HCT116 (cell line): Measurements from ENCODE around the gene MEAF6. TPM values are rescaled to one million over a fixed set of nuclear protein-coding genes. Genes with fewer than 3 reads are reported as not detected.

Experiments
- ATAC-seq: fragments of 200-7000 bp; cut with Tn5 transposase; 2 replicates; pipeline ENCODE4 v1.9.1; 2020; ENCODE audit warnings: mild to moderate bottlenecking, moderate library complexity
- BruUV-seq: library from RNA; stranded (reverse); fragments of 400-500 nt; replicated peaks from 2 replicates; lab custom pipeline; 2021; lab: Mats Ljungman, UMichigan
- CTCF ChIA-PET: fragments of 300-600 bp; sonication (Branson Sonifier 250); formaldehyde crosslinking; loops from one replicate; lab custom pipeline; 2021; ENCODE audit warnings: antibody characterized with exemption; lab: Charles Lee
- POLR2A ChIA-PET: fragments of 300-600, 350-600 bp; sonication (Branson Sonifier 250); formaldehyde crosslinking; loops from one replicate; lab custom pipeline; 2021; ENCODE audit warnings: antibody characterized with exemption; lab: Charles Lee
- RAD21 ChIA-PET, 2 experiments: fragments of 300-600 bp; sonication (Branson Sonifier 250); formaldehyde crosslinking; loops; one replicate each; lab custom pipeline; 2023; ENCODE audit warnings: low total read pairs in 2 of 2; ENCODE audit not compliant: uncharacterized antibody in 2 of 2, unreplicated experiment in 2 of 2, low non-redundant PET in 1 of 2; lab: Charles Lee
- DNase-seq: peaks from one replicate; pipeline ENCODE4 v3.0.0-alpha.2; 2010; ENCODE audit warnings: low read depth, low spot score
- H2AFZ ChIP-seq: fragments of 200-600 bp; shearing (Covaris generic), sonication (generic); 2 replicates; pipeline ENCODE4 v1.6.1; 2017; ENCODE audit warnings: low read depth, mixed run types, mixed read lengths, antibody characterized with exemption, low read length; ENCODE audit not compliant: poor library complexity, severe bottlenecking
- H3K27ac ChIP-seq: 2 replicates; pipeline ENCODE4 v1.5.1; 2012; ENCODE audit warnings: low read depth, low read length
- H3K27me3 ChIP-seq: fragments of 200-600 bp; sonication (generic); 2 replicates; pipeline ENCODE4 v1.6.1; 2016; ENCODE audit warnings: mixed run types, low read length, mixed read lengths; ENCODE audit not compliant: insufficient read depth
- H3K36me3 ChIP-seq, 2 experiments: fragments of 200-500 bp in 1 of 2; fragments of 200-600 bp in 1 of 2; sonication (Bioruptor generic) in 1 of 2; sonication (generic) in 1 of 2; 2 replicates each; pipeline versions ENCODE4 v1.5.1 to v1.6.1; 2014 to 2016; ENCODE audit warnings: low read length in 2 of 2, inconsistent platforms in 1 of 2, mixed read lengths in 1 of 2, mixed run types in 1 of 2; ENCODE audit not compliant: insufficient read depth in 2 of 2, control insufficient read depth in 1 of 2
- H3K4me1 ChIP-seq, 2 experiments: fragments of 200-600 bp in 1 of 2; sonication (generic) in 1 of 2; 2 replicates each; pipeline versions ENCODE4 v1.5.1 to v1.6.1; 2012 to 2017; ENCODE audit warnings: low read length in 2 of 2, inconsistent platforms in 1 of 2, mild to moderate bottlenecking in 1 of 2, mixed read lengths in 1 of 2, mixed run types in 1 of 2, moderate library complexity in 1 of 2; ENCODE audit not compliant: insufficient read depth in 2 of 2, control insufficient read depth in 1 of 2
- H3K4me2 ChIP-seq: fragments of 200-600 bp; sonication (generic); 2 replicates; pipeline ENCODE4 v1.6.1; 2017; ENCODE audit warnings: mixed run types, low read length, mixed read lengths
- H3K4me3 ChIP-seq, 2 experiments: fragments of 200-600 bp in 1 of 2; sonication (generic) in 1 of 2; replicated peaks in 1 of 2; 2 replicates each; pipeline ENCODE4 v1.5.1; 2011 to 2016; ENCODE audit warnings: low read length in 2 of 2, control low read depth in 1 of 2, low read depth in 1 of 2, mild to moderate bottlenecking in 1 of 2, mixed read lengths in 1 of 2, mixed run types in 1 of 2
- H3K79me2 ChIP-seq: fragments of 200-600 bp; sonication (generic); 2 replicates; pipeline ENCODE4 v1.6.1; 2017; ENCODE audit warnings: mild to moderate bottlenecking, mixed run types, low read length, moderate library complexity, mixed read lengths; ENCODE audit not compliant: insufficient read depth
- H3K9ac ChIP-seq: fragments of 200-600 bp; sonication (generic); 2 replicates; pipeline ENCODE4 v1.6.1; 2016; ENCODE audit warnings: low read length, mixed read lengths
- H3K9me2 ChIP-seq: fragments of 200-600 bp; sonication (generic), shearing (Covaris generic); 2 replicates; pipeline ENCODE4 v1.6.1; 2017; ENCODE audit warnings: mixed run types, mild to moderate bottlenecking, moderate library complexity; ENCODE audit not compliant: insufficient read depth
- H3K9me3 ChIP-seq, 2 experiments: fragments of 200-500 bp in 1 of 2; fragments of 200-600 bp in 1 of 2; sonication (Bioruptor generic) in 1 of 2; sonication (generic) in 1 of 2; 2 replicates each; pipeline ENCODE4 v1.6.1; 2014 to 2017; ENCODE audit warnings: low read length in 2 of 2, mixed read lengths in 2 of 2, inconsistent platforms in 1 of 2, low read depth in 1 of 2, mild to moderate bottlenecking in 1 of 2, mixed run types in 1 of 2, moderate library complexity in 1 of 2; ENCODE audit not compliant: control insufficient read depth in 1 of 2, insufficient read depth in 1 of 2
- H4K20me1 ChIP-seq: fragments of 200-600 bp; sonication (generic), shearing (Covaris generic); 2 replicates; pipeline ENCODE4 v1.6.1; 2017; ENCODE audit warnings: mixed run types, mild to moderate bottlenecking, moderate library complexity; ENCODE audit not compliant: insufficient read depth
- CBX3 ChIP-seq: IDR thresholded peaks from 2 replicates; pipeline ENCODE4 v1.6.1; 2012; ENCODE audit warnings: low read depth
- FOSL1 ChIP-seq: IDR thresholded peaks from 2 replicates; pipeline ENCODE4 v1.6.1; 2012; ENCODE audit warnings: low read depth
- JUND ChIP-seq: IDR thresholded peaks from 2 replicates; pipeline ENCODE4 v1.6.1; 2012
- POLR2AphosphoS5 ChIP-seq: IDR thresholded peaks from 2 replicates; pipeline ENCODE4 v1.6.1; 2011; ENCODE audit warnings: mild to moderate bottlenecking, low read depth, low read length, moderate library complexity
- SIN3A ChIP-seq: IDR thresholded peaks from 2 replicates; pipeline ENCODE4 v1.6.1; 2012; ENCODE audit warnings: low read depth
- SRF ChIP-seq: IDR thresholded peaks from 2 replicates; pipeline ENCODE4 v1.6.1; 2012; ENCODE audit warnings: low read depth
- intact Hi-C: fragments of 100-400 bp; cut with micrococcal nuclease; formaldehyde crosslinking; loops from 2 replicates; pipeline ENCODE4 v1.10.0; 2022
- total RNA-seq: library from RNA; stranded (reverse); gene quantifications from one replicate; pipeline ENCODE4 v1.2.1, GENCODE V29; 2021; ENCODE audit not compliant: unreplicated experiment
- TF ChIP-seq, protein P1 (sequence below): IDR thresholded peaks from 2 replicates; pipeline ENCODE4 v1.6.1; 2012
- TF ChIP-seq, protein P2 (sequence below), 3 experiments: fragments of 200-600 bp in 1 of 3; sonication (generic) in 1 of 3; IDR thresholded peaks in 2 of 3; conservative IDR thresholded peaks in 1 of 3; 2 replicates each; pipeline ENCODE4 v1.5.1; 2012 to 2017; ENCODE audit warnings: low read depth in 2 of 3, low read length in 2 of 3, antibody characterized with exemption in 1 of 3, borderline replicate concordance in 1 of 3, control low read depth in 1 of 3, mild to moderate bottlenecking in 1 of 3, mixed read lengths in 1 of 3, mixed run types in 1 of 3, moderate library complexity in 1 of 3; ENCODE audit not compliant: insufficient read depth in 1 of 3
- TF ChIP-seq, protein P3 (sequence below): IDR thresholded peaks from 2 replicates; pipeline ENCODE4 v1.6.1; 2012; ENCODE audit warnings: low read depth

MEAF6 gene
- total RNA-seq, 1 experiment from 2014 or later: 50.3 TPM

DNA sequence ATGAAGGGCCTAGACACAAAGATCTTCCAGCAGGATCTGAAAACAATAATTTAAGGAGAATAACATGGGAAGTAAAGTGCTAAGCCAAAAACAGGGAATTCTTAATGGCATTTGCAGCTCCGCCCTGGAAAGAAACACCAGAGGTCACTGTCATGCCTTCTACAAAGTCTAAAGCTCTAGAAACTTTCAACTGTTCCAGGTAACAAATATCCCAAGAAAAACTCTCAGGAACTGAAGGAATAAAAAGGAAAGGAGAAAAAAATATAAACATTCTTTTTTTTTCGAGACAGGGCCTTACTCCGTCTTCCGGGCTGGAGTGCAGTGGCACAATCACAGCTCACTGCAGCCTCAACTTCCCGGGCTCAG is 27.0 kb downstream of the MEAF6 start:
- no peak for TF ChIP-seq SIN3A
- no peak for TF ChIP-seq JUND
- TF ChIP-seq, protein P1, sequence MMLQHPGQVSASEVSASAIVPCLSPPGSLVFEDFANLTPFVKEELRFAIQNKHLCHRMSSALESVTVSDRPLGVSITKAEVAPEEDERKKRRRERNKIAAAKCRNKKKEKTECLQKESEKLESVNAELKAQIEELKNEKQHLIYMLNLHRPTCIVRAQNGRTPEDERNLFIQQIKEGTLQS: no peak
- TF ChIP-seq POLR2AphosphoS5: no peak
- TF ChIP-seq CBX3: no peak
- TF ChIP-seq, protein P2, sequence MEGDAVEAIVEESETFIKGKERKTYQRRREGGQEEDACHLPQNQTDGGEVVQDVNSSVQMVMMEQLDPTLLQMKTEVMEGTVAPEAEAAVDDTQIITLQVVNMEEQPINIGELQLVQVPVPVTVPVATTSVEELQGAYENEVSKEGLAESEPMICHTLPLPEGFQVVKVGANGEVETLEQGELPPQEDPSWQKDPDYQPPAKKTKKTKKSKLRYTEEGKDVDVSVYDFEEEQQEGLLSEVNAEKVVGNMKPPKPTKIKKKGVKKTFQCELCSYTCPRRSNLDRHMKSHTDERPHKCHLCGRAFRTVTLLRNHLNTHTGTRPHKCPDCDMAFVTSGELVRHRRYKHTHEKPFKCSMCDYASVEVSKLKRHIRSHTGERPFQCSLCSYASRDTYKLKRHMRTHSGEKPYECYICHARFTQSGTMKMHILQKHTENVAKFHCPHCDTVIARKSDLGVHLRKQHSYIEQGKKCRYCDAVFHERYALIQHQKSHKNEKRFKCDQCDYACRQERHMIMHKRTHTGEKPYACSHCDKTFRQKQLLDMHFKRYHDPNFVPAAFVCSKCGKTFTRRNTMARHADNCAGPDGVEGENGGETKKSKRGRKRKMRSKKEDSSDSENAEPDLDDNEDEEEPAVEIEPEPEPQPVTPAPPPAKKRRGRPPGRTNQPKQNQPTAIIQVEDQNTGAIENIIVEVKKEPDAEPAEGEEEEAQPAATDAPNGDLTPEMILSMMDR (IDR thresholded peaks at IDR 0.05 in 2 of 3, conservative IDR thresholded peaks at IDR 0.05 in 1 of 3; ENCODE audit: borderline replicate concordance in 1 of 3, insufficient read depth in 1 of 3, low read depth in 2 of 3, low read length in 2 of 3): no peak
- no peak for TF ChIP-seq FOSL1
- TF ChIP-seq SRF: no peak
- TF ChIP-seq, protein P3, sequence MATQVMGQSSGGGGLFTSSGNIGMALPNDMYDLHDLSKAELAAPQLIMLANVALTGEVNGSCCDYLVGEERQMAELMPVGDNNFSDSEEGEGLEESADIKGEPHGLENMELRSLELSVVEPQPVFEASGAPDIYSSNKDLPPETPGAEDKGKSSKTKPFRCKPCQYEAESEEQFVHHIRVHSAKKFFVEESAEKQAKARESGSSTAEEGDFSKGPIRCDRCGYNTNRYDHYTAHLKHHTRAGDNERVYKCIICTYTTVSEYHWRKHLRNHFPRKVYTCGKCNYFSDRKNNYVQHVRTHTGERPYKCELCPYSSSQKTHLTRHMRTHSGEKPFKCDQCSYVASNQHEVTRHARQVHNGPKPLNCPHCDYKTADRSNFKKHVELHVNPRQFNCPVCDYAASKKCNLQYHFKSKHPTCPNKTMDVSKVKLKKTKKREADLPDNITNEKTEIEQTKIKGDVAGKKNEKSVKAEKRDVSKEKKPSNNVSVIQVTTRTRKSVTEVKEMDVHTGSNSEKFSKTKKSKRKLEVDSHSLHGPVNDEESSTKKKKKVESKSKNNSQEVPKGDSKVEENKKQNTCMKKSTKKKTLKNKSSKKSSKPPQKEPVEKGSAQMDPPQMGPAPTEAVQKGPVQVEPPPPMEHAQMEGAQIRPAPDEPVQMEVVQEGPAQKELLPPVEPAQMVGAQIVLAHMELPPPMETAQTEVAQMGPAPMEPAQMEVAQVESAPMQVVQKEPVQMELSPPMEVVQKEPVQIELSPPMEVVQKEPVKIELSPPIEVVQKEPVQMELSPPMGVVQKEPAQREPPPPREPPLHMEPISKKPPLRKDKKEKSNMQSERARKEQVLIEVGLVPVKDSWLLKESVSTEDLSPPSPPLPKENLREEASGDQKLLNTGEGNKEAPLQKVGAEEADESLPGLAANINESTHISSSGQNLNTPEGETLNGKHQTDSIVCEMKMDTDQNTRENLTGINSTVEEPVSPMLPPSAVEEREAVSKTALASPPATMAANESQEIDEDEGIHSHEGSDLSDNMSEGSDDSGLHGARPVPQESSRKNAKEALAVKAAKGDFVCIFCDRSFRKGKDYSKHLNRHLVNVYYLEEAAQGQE: no peak
- H3K9ac ChIP-seq: no peak overlapping the region
- no peaks in the 10 kb centered on the region for H3K9me3 ChIP-seq
- ChIA-PET POLR2A (interaction anchor here (0.7 to 4.7 kb wide), 4 partner anchors 8 to 179 kb away, joined by 3 to 34 read pairs (median 4); partner anchors contain the start of gene ZC3H12A), CTCF (interaction anchor here (0.5 to 4.7 kb wide), 23 partner anchors 9 to 971 kb away, joined by 3 to 62 read pairs (median 5); partner anchors contain the start of genes MEAF6 and ZC3H12A), RAD21 (interaction anchor here (0.7 to 1.6 kb wide), 8 partner anchors 12 to 911 kb away, joined by 3 to 8 read pairs (median 4); partner anchors contain the start of gene ZC3H12A (in 1 of the 2))
- no peaks in the 10 kb centered on the region for H4K20me1 ChIP-seq
- peaks cover 0 to 5% of the 10 kb centered on the region in 2 experiments; a peak in 2 of 4 replicates for H3K4me1 ChIP-seq
- no peak overlapping the region for H3K27ac ChIP-seq
- no peaks in the 10 kb centered on the region for H3K79me2 ChIP-seq
- BruUV-seq: no TSS peak
- no peaks in the 10 kb centered on the region for H3K27me3 ChIP-seq
- H3K4me3 ChIP-seq: no peak overlapping the region
- intact Hi-C loops: loop anchor here (1.0 kb wide), 1 partner anchor 32 kb away; no protein-coding TSS in a partner anchor
- peaks cover 2 to 19% of the 10 kb centered on the region in 2 experiments; a peak in 2 of 4 replicates for H3K36me3 ChIP-seq
- no peak overlapping the region for H3K4me2 ChIP-seq
- H2AFZ ChIP-seq: no peak overlapping the region
- DNase-seq: no peak
- no peak for ATAC-seq
- H3K9me2 ChIP-seq: no peaks in the 10 kb centered on the region
